Activated naive CD8-positive, alpha-beta T cell treated with anti-CD3 and anti-CD28 coated beads, Interleukin-2, amount 50 U/mL, for 24 hours (primary cell): ENCODE results near the gene SENP8.

Experiments used
- ATAC-seq: fragments of 150-1000 bp; cut with Tn5 transposase; one replicate; pipeline ENCODE4 v1.10.0; 2021
- DNase-seq: peaks from one replicate; pipeline ENCODE4 v3.0.0; 2021
- H3K27ac Mint-ChIP-seq: one replicate; pipeline ENCODE4 v1.8.0; 2021; ENCODE audit warnings: mild to moderate bottlenecking, mixed read lengths
- H3K27me3 Mint-ChIP-seq: one replicate; pipeline ENCODE4 v1.8.0; 2021; ENCODE audit warnings: mixed read lengths
- H3K36me3 Mint-ChIP-seq: one replicate; pipeline ENCODE4 v1.8.0; 2021; ENCODE audit warnings: low read depth, mixed read lengths
- H3K4me1 Mint-ChIP-seq: one replicate; pipeline ENCODE4 v1.8.0; 2021; ENCODE audit warnings: mixed read lengths
- H3K4me3 Mint-ChIP-seq: one replicate; pipeline ENCODE4 v1.8.0; 2021; ENCODE audit warnings: mild to moderate bottlenecking, moderate library complexity, mixed read lengths
- H3K9me3 Mint-ChIP-seq: one replicate; pipeline ENCODE4 v1.8.0; 2021; ENCODE audit warnings: mixed read lengths

SENP8 gene

DNA sequence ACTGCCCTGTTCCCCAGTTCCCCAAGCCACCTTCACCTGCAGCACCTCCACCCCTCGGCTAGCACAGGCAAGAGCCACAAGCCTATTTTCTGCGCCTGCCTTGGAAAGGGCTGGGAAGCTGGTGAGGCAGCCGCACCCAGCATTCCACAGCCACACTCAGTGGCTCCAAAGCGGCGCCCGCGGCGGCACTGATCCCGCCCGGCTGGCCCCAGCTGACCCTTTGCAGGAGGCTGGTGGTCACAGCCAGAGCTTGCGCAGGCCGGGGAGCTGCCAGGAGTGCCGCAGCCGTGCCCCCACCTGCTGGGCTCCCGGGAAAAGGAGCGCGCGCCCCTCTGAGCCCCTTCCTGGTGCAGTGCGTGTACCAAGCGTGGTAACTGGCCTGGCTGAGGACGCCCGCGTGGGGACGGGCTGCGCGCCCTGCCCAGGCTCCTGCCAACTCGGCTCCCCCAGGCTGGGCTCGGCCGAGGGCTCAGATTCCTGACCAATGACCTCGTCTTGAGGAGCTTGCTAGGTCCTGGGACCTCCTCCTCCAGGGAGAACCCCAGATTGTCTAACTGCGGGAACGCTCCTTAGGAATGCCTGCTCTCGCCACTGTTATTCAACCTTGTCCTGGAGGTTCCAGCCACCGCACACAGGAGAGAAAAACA lies 66.1 kb downstream of the SENP8 start:
- Mint-ChIP-seq H3K27me3 (peaks cover 44% of the 10 kb centered on the region), H3K9me3 (no peaks in the 10 kb centered on the region), H3K4me3 (no peak overlapping the region), H3K36me3 (no peaks in the 10 kb centered on the region), H3K27ac (no peak overlapping the region), H3K4me1 (no peaks in the 10 kb centered on the region)
- no peak for ATAC-seq
- DNase-seq, result no peak

DNA sequence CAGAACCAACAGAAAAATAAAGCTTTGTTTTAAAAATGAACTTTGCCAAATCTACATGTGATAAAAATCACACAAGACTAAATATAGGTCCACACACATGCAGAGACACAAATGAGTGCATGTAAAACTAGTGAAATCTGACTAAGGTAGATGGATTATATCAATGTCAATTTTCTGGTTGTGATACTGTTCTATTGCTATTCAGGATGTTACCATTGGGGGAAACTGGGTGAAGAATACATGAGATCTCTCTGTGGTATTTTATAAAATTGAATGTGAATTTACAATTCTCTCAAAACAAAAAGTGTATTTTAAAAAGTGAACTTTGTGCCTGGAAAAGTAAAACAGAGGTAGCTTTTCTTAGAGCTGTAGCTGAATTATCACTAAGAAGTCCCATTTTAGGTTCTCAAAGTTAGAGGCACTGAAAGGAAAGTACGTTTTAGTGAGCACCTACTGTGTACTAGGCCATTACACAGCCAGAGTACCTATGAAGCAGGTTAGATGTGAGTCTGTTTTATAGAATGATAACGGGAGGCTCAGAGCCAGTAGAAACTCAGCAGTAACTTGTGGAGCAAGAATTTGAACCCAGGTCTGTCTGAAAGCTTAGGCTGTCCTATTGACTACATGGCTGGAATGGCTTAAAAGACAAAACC lies 71.2 kb downstream of the SENP8 start:
- ATAC-seq (no peak), DNase-seq (no peak)
- Mint-ChIP-seq H3K36me3 (no peaks in the 10 kb centered on the region), H3K9me3 (no peaks in the 10 kb centered on the region), H3K27ac (no peak overlapping the region), H3K4me3 (no peak overlapping the region), H3K27me3 (peaks cover 33% of the 10 kb centered on the region), H3K4me1 (no peaks in the 10 kb centered on the region)

DNA sequence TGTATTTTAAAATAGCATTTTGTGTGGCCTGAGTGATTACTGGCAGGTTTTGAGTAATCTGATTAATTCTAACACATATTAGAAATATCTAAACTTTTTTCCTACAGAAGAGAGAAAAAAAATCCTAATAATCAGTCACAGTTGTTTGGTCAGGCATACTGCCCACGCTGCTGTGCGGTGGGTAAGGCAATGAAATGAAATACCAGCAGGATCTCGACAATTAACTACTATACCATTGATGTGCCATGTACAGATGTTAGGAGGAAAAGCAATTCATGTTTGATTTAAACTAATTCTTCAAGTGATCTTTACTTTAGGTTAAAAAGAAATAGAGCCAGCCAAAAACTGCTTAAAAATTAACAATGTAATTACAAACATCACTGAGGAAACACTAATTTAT lies 74.2 kb downstream of the SENP8 start:
- ATAC-seq (no peak), DNase-seq (no peak)
- peaks cover 27% of the 10 kb centered on the region for H3K27me3 Mint-ChIP-seq
- H3K9me3 Mint-ChIP-seq, result no peaks in the 10 kb centered on the region
- H3K36me3 Mint-ChIP-seq, result no peaks in the 10 kb centered on the region
- no peak overlapping the region for H3K4me3 Mint-ChIP-seq
- no peak overlapping the region for H3K27ac Mint-ChIP-seq
- no peaks in the 10 kb centered on the region for H3K4me1 Mint-ChIP-seq
